A549 (cell line): ENCODE measurements around the gene SYMPK. TPM values are rescaled to one million over a fixed set of nuclear protein-coding genes. Genes with fewer than 3 reads are reported as not detected.

Experiments used
- ATAC-seq, 2 experiments: fragments of 200-7000 bp in 1 of 2; fragments of >200 bp in 1 of 2; cut with Nextera tagmentation in 1 of 2; cut with Tn5 transposase in 1 of 2; 3 replicates each; pipeline versions ENCODE4 v1.8.0 to v1.9.1; 2018 to 2020; ENCODE audit warnings: mild to moderate bottlenecking in 1 of 2, moderate library complexity in 1 of 2
- CTCF ChIA-PET: fragments of 300-600 bp; sonication (Branson Sonifier 250); formaldehyde crosslinking; extraction: SDS; loops from one replicate; lab custom pipeline; 2021; ENCODE audit warnings: antibody characterized with exemption, inconsistent platforms; lab: Yijun Ruan, JAX
- POLR2A ChIA-PET: fragments of 350-600 bp; formaldehyde crosslinking; extraction: SDS; loops from one replicate; lab custom pipeline; 2021; ENCODE audit warnings: antibody characterized with exemption, inconsistent platforms; lab: Yijun Ruan, JAX
- DNase-seq, 2 experiments: peaks; one replicate each; pipeline versions ENCODE4 v3.0.0 to v3.0.0-alpha.2; 2011 to 2016; ENCODE audit warnings: low read depth in 1 of 2, low spot score in 1 of 2
- FAIRE-seq: peaks from 2 replicates; lab custom pipeline; 2011; peaks lifted over from hg19 to GRCh38; lab: Jason Lieb, UNC
- H3K27ac ChIP-seq, 2 experiments: fragments of >200 bp; sonication (Bioruptor Twin); formaldehyde crosslinking; 3 replicates each; pipeline ENCODE4 v1.5.1; 2016 to 2017
- H3K4me1 ChIP-seq: fragments of >200 bp; sonication (Bioruptor Twin); formaldehyde crosslinking; 3 replicates; pipeline ENCODE4 v1.6.1; 2016
- H3K4me2 ChIP-seq: fragments of >200 bp; sonication (Bioruptor Twin); formaldehyde crosslinking; 3 replicates; pipeline ENCODE4 v1.6.1; 2016
- H3K4me3 ChIP-seq: fragments of >200 bp; sonication (Bioruptor Twin); formaldehyde crosslinking; 3 replicates; pipeline ENCODE4 v1.5.1; 2016
- H3K9me3 ChIP-seq: fragments of >200 bp; sonication (Bioruptor Twin); formaldehyde crosslinking; 3 replicates; pipeline ENCODE4 v1.6.1; 2016
- CBX8 ChIP-seq: fragments of 200-600 bp; sonication (generic); IDR thresholded peaks from 2 replicates; pipeline ENCODE4 v1.6.1; 2016
- EHF ChIP-seq: fragments of 250-450 bp; sonication (Bioruptor Pico); IDR thresholded peaks from 2 replicates; pipeline ENCODE4 v1.5.0; 2020; ENCODE audit warnings: mild to moderate bottlenecking
- EP300 ChIP-seq, 2 experiments: fragments of >200 bp; sonication (Bioruptor Twin); formaldehyde crosslinking; IDR thresholded peaks; 2 replicates in 1 of 2; 3 replicates in 1 of 2; pipeline ENCODE4 v1.6.1; 2016 to 2017
- FOXS1 ChIP-seq: fragments of 250-450 bp; sonication (Bioruptor Pico); IDR thresholded peaks from 2 replicates; pipeline ENCODE4 v1.5.0; 2020; ENCODE audit warnings: mild to moderate bottlenecking, moderate library complexity
- GATA3 ChIP-seq: IDR thresholded peaks from 2 replicates; pipeline ENCODE4 v1.6.1; 2012; ENCODE audit warnings: borderline replicate concordance
- HOXA7 ChIP-seq: fragments of 250-450 bp; sonication (Bioruptor Pico); IDR thresholded peaks from 2 replicates; pipeline ENCODE4 v1.5.0; 2020; ENCODE audit warnings: mild to moderate bottlenecking, moderate library complexity
- JUN ChIP-seq, 2 experiments: fragments of >200 bp; sonication (Bioruptor Twin); formaldehyde crosslinking; IDR thresholded peaks; 2 replicates in 1 of 2; 3 replicates in 1 of 2; pipeline ENCODE4 v1.6.1; 2016 to 2017
- KDM1A ChIP-seq: fragments of 200-600 bp; sonication (generic); IDR thresholded peaks from 2 replicates; pipeline ENCODE4 v1.6.1; 2016; ENCODE audit warnings: low read depth, mild to moderate bottlenecking
- KDM5A ChIP-seq: fragments of 200-600 bp; sonication (generic); IDR thresholded peaks from 2 replicates; pipeline ENCODE4 v1.6.1; 2016; ENCODE audit warnings: antibody characterized with exemption, mild to moderate bottlenecking
- MAZ ChIP-seq: fragments of 150-350 bp; IDR thresholded peaks from 2 replicates; pipeline ENCODE4 v1.6.1; 2014; ENCODE audit warnings: antibody characterized with exemption, low read depth, low read length, borderline replicate concordance
- PBX3 ChIP-seq: IDR thresholded peaks from 2 replicates; pipeline ENCODE4 v1.6.1; 2012
- PHF8 ChIP-seq: fragments of 200-600 bp; sonication (generic); IDR thresholded peaks from 2 replicates; pipeline ENCODE4 v1.6.1; 2016; ENCODE audit warnings: low read depth, mild to moderate bottlenecking, antibody characterized with exemption, moderate library complexity, borderline replicate concordance
- POLR2A ChIP-seq: IDR thresholded peaks from 2 replicates; pipeline ENCODE4 v1.6.1; 2012; ENCODE audit warnings: mild to moderate bottlenecking, low read length
- POLR2AphosphoS2 ChIP-seq: conservative IDR thresholded peaks from 2 replicates; pipeline ENCODE4 v1.6.1; 2012; ENCODE audit warnings: low read length, improper control_type of control experiment, inconsistent platforms
- RCOR1 ChIP-seq: fragments of 150-350 bp; IDR thresholded peaks from 2 replicates; pipeline ENCODE4 v1.6.1; 2014; ENCODE audit warnings: antibody characterized with exemption, low read length, low read depth
- RFX5 ChIP-seq: fragments of 450-650 bp; IDR thresholded peaks from 2 replicates; pipeline ENCODE4 v1.7.1; 2014; ENCODE audit warnings: antibody characterized with exemption, mild to moderate bottlenecking, moderate library complexity
- SREBF2 ChIP-seq: fragments of 450-650 bp; IDR thresholded peaks from 2 replicates; pipeline ENCODE4 v1.6.1; 2014; ENCODE audit warnings: mild to moderate bottlenecking, moderate library complexity
- TFCP2L1 ChIP-seq: fragments of 250-450 bp; sonication (Bioruptor Pico); IDR thresholded peaks from 2 replicates; pipeline ENCODE4 v1.5.0; 2021; ENCODE audit warnings: mild to moderate bottlenecking
- ZC3H11A ChIP-seq: fragments of 450-650 bp; IDR thresholded peaks from 2 replicates; pipeline ENCODE4 v1.6.1; 2014; ENCODE audit warnings: antibody characterized with exemption, mild to moderate bottlenecking
- WGBS: methylation state at CpG from one replicate; pipeline ENCODE4 v1.1.6; 2017; ENCODE audit errors: missing lambda C conversion rate; 5-methylcytosine and 5-hydroxymethylcytosine counted together
- polyA plus RNA-seq, 4 experiments: library from polyadenylated mRNA; depleted of rRNA in 3 of 4; stranded (reverse); fragments of >200 nt; fragmentation: RNase III in 1 of 4; extraction: RNeasy Plus Mini Kit Qiagen cat#74134 plus additional on column Dnase treatment in 1 of 4; gene quantifications; 2 replicates in 3 of 4; 3 replicates in 1 of 4; pipeline ENCODE4 v1.2.3, GENCODE V29; 2011 to 2017
- TF ChIP-seq, protein P1 (sequence below): fragments of 150-350 bp; IDR thresholded peaks from 2 replicates; pipeline ENCODE4 v1.6.1; 2014; ENCODE audit warnings: low read depth, mild to moderate bottlenecking, low read length
- TF ChIP-seq, protein P2 (sequence below): fragments of 250-450 bp; sonication (Bioruptor Pico); IDR thresholded peaks from 2 replicates; pipeline ENCODE4 v1.5.0; 2021; ENCODE audit warnings: mild to moderate bottlenecking, moderate library complexity, borderline replicate concordance
- TF ChIP-seq, protein P3 (sequence below): IDR thresholded peaks from 2 replicates; pipeline ENCODE4 v1.6.1; 2012; ENCODE audit warnings: low read depth, borderline replicate concordance
- TF ChIP-seq, protein P4 (sequence below): IDR thresholded peaks from 2 replicates; pipeline ENCODE4 v1.6.1; 2012
- TF ChIP-seq, protein P5 (sequence below): fragments of >200 bp; sonication (Bioruptor Twin); formaldehyde crosslinking; IDR thresholded peaks from 3 replicates; pipeline ENCODE4 v1.6.1; 2016

SYMPK gene
- polyA plus RNA-seq, 2 of the 4 experiments (the other 2 are of a cell fraction) = 61.9 to 105 TPM

DNA sequence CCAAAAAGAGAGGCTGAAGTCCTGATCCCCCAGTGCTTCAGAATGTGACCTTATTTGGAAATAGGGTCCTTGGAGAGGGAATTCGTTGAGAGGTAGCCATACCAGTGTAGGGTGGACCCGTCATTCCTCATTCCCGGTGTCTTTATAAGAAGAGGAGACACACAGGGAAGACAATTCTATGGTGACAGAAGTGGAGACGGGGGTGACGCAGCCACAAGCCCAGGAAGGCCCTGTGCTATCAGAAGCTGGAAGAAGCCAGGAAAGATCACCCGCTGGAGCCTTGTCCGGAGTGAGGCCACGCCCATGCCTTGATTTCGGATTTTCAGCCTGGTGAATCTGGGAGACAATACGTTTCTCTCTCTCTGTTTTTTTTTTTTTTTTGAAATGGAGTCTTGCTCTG, 42.1 kb upstream of the SYMPK start (continued):
- TF ChIP-seq, protein P1, sequence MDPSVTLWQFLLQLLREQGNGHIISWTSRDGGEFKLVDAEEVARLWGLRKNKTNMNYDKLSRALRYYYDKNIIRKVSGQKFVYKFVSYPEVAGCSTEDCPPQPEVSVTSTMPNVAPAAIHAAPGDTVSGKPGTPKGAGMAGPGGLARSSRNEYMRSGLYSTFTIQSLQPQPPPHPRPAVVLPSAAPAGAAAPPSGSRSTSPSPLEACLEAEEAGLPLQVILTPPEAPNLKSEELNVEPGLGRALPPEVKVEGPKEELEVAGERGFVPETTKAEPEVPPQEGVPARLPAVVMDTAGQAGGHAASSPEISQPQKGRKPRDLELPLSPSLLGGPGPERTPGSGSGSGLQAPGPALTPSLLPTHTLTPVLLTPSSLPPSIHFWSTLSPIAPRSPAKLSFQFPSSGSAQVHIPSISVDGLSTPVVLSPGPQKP = no peak
- TF ChIP-seq, protein P2, sequence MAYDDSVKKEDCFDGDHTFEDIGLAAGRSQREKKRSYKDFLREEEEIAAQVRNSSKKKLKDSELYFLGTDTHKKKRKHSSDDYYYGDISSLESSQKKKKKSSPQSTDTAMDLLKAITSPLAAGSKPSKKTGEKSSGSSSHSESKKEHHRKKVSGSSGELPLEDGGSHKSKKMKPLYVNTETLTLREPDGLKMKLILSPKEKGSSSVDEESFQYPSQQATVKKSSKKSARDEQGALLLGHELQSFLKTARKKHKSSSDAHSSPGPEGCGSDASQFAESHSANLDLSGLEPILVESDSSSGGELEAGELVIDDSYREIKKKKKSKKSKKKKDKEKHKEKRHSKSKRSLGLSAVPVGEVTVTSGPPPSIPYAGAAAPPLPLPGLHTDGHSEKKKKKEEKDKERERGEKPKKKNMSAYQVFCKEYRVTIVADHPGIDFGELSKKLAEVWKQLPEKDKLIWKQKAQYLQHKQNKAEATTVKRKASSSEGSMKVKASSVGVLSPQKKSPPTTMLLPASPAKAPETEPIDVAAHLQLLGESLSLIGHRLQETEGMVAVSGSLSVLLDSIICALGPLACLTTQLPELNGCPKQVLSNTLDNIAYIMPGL (CRISPR knock-in tag) = no peak
- TF ChIP-seq FOXS1 (CRISPR knock-in tag) (no peak), ZC3H11A (no peak), KDM5A (no peak), HOXA7 (CRISPR knock-in tag) (no peak), CBX8 (no peak)

DNA sequence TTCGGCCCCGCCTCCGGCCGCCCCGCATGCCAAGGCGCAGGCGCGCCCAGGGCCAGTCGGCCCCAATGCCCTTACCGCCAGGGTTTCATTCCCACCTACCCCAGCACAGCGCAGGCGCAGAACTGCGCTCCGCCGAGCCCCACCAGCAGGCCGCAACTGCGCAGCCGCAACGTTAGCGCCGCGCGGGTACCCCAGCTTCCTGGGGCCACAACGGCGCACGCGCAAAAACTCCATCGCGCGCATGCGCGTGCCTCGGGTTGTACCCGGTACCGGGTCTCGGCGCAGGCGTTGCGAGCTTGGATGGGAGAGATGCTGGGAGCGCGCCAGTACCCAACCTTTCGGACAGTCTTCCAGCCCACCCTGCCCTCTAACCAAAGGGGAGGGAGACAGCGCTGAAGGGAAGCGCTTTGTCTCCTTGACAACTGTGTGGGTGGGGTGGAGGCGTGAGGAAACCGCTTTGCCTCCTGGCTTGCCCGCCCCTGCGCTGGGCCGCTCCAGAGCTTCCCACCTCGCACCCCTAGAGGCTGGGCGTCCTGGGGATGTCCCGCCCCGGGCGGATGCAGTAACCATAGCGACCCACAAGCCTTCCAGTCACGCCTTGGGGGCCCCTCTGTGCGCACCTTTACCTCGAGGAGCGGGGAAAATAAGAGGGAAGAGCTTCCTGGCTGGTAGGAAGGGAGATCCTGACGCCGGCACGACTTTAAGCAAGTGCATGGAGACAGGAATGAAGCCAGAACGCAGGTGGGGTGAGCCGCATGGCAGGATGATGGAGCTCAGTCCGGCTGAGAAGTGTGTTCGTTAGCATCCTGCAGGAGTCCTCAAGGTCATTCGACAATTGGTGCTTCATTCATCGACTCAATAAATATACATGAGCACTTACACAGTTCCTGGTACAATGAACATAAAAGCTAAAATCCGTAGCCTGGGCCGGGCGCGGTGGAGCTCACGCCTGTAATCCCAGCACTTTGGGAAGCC, 40.0 kb upstream of the SYMPK start:
- H3K4me2 ChIP-seq = peak overlapping the region; percentile 97
- 16% methylated on average over 46 of the region's 73 CpGs for WGBS
- peak overlapping the region; percentile 89 to 93 for H3K27ac ChIP-seq
- FAIRE-seq (peak; percentile 87), DNase-seq (peak; percentile 98 to 100), ATAC-seq (peak; percentile 86 to 95)
- no peaks in the 10 kb centered on the region for H3K9me3 ChIP-seq
- ChIA-PET CTCF (interaction anchor here (0.6 to 5.2 kb wide), 17 partner anchors 10 to 174 kb away, joined by 3 to 29 read pairs (median 4); partner anchors contain the start of genes CCDC61, FOXA3, IRF2BP1 and NANOS2), POLR2A (interaction anchor here (0.6 to 1.8 kb wide), 13 partner anchors 10 to 166 kb away, joined by 3 to 23 read pairs (median 4); partner anchors contain the start of genes CCDC61, FOXA3, IRF2BP1 and NOVA2)
- TF ChIP-seq PBX3 (peak; percentile 60; the same call in 1 of the 2 replicates), JUN (IDR thresholded peaks at IDR 0.05) (peak; percentile 79 to 82; a peak in 3 of 5 replicates), GATA3 (0 out of 2 replicates have a peak, but pooled peaks have one; percentile 18), RFX5 (peak; percentile 44), MAZ (peak; percentile 66; the same call in 1 of the 2 replicates), SREBF2 (no peak), KDM5A (no peak), TFCP2L1 (CRISPR knock-in tag) (0 out of 2 replicates have a peak, but pooled peaks have one; percentile 19), POLR2A (peak; percentile 94), POLR2AphosphoS2 (no peak), KDM1A (peak; percentile 60; the same call in 1 of the 2 replicates), RCOR1 (0 out of 2 replicates have a peak, but pooled peaks have one; percentile 75), PHF8 (peak; percentile 40; the same call in 1 of the 2 replicates), EHF (CRISPR knock-in tag) (no peak), EP300 (IDR thresholded peaks at IDR 0.05) (no peak)
- TF ChIP-seq, protein P3, sequence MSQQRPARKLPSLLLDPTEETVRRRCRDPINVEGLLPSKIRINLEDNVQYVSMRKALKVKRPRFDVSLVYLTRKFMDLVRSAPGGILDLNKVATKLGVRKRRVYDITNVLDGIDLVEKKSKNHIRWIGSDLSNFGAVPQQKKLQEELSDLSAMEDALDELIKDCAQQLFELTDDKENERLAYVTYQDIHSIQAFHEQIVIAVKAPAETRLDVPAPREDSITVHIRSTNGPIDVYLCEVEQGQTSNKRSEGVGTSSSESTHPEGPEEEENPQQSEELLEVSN = peak; percentile 85
- TF ChIP-seq, protein P4, sequence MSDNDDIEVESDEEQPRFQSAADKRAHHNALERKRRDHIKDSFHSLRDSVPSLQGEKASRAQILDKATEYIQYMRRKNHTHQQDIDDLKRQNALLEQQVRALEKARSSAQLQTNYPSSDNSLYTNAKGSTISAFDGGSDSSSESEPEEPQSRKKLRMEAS = peak; percentile 84
- TF ChIP-seq, protein P5, sequence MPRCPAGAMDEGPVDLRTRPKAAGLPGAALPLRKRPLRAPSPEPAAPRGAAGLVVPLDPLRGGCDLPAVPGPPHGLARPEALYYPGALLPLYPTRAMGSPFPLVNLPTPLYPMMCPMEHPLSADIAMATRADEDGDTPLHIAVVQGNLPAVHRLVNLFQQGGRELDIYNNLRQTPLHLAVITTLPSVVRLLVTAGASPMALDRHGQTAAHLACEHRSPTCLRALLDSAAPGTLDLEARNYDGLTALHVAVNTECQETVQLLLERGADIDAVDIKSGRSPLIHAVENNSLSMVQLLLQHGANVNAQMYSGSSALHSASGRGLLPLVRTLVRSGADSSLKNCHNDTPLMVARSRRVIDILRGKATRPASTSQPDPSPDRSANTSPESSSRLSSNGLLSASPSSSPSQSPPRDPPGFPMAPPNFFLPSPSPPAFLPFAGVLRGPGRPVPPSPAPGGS = peak; percentile 84; the same call in 2 of the 3 replicates
- H3K4me3 ChIP-seq = peak overlapping the region; percentile 78
- H3K4me1 ChIP-seq = peaks cover 17% of the 10 kb centered on the region
